Stimulated activated CD4-positive, alpha-beta T cell treated with anti-CD3 and anti-CD28 coated beads, Interleukin-1b, Interleukin-23, amount 100 ng/mL, for 1 hour (primary cell): ENCODE measurements around the gene GOSR1.
"Not testable (repeated sequence)": the region's sequence is repeated elsewhere in the genome, so short reads cannot be mapped to it uniquely, and the experiment has no call there.

ENCODE experiments used
- DNase-seq, 2 donors: peaks; one replicate each; pipeline ENCODE4 v3.0.0-alpha.2; 2020; ENCODE audit warnings: low read depth in 2 of 2

Gene GOSR1

DNA sequence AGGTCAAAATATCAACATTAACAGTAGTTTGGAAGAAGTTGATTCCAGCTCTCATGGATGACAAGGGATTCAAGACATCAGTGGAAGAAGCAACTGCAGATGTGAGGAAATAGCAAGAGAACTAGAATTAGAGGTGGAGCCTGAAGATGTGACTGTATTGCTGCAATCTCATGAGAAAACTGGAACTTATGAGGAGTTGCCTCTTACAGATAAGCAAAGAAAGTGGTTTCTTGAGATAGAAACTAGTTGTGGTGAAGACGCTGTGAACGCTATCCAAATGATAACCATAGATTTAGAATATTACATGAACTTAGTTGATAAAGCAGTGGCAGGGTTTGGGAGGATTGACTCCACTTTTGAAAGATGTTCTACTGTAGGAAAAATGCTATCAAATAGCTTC is 67.8 kb downstream of the GOSR1 start:
- no peak for DNase-seq

DNA sequence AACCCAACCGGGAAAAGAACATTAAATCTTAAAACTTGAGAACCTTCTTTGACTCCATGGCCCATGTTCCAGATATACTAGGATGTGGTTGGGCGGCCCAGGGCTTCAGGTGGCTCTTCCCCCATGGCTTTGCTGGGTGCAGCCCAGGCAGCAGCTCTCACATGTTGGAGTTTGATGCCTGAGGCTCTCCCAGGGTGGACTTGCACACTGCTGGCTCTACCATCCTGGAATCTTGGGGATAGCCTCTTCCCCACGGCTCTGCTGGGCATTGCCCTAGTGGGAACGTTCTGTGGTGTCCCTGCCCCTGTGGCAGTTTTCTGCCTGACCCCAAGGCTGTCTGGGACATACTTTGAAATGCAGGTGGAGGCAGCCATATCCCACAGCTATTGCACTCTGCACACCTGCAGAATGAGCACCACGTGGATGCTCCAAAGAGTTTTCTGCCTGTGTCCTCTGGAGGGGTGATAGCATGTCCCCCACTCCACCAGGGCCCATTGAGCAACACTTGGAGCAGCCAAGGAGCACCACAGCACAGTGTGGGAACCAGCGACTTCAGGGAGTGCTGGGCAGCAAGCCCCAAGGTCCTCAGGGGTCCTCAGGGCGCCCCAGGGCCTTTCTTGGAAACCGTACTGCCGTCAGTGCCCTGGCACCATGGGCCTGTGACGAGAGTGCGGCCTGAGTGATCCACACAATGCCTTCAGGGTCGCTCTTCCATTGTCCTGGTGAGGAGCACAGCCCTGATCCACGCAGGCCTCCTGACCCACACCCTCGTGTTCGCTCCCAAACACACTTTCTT is 70.8 kb downstream of the GOSR1 start:
- no peak for DNase-seq

DNA sequence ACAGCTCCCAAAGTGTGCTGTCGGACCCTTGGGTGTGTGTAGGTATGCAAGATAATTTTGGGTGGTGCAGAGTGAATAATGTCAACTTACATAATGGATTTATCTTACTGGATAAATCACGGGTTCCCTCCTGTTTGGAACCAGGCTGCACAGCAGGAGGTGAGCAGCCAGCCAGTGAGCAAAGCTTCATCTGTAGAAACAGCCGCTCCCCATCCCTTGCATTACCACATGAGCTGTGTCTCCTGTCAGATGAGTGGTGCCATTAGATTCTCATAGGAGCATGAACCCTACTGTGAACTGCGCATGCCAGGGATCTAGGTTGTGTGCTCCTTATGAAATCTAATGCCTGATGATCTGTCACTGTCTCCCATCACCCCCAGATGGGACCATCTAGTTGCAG is 72.0 kb downstream of the GOSR1 start:
- DNase-seq, result not testable (repeated sequence)

DNA sequence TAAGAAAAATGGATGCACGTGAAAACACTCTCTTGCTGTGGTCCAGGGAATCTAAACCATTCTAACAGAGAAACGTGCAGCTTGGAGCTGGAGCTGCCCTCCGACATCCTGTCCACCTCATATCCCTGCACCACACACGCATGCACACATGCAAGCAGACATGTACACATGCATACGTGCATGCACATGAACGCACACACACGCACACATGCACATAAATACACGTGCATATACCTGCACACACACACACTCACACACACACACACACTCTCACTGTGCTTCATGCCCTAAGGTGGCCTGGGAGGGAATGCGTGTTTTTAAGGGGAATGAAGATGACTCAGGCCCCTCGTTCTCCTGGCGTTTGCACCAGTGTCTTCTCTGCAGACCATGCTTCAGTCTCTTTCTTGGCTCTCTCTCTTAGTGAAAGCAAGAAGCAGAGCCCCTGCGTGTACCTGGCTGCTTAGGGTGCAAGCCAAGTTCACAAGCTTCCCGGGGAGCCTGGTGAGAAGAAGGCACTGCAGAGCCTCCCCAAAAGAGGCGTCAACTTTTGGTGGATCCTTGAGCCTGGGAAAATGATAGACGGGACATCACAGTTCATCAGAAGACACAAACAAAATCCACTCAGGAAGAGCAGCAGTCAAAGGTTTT is 72.8 kb downstream of the GOSR1 start:
- DNase-seq, result no peak

DNA sequence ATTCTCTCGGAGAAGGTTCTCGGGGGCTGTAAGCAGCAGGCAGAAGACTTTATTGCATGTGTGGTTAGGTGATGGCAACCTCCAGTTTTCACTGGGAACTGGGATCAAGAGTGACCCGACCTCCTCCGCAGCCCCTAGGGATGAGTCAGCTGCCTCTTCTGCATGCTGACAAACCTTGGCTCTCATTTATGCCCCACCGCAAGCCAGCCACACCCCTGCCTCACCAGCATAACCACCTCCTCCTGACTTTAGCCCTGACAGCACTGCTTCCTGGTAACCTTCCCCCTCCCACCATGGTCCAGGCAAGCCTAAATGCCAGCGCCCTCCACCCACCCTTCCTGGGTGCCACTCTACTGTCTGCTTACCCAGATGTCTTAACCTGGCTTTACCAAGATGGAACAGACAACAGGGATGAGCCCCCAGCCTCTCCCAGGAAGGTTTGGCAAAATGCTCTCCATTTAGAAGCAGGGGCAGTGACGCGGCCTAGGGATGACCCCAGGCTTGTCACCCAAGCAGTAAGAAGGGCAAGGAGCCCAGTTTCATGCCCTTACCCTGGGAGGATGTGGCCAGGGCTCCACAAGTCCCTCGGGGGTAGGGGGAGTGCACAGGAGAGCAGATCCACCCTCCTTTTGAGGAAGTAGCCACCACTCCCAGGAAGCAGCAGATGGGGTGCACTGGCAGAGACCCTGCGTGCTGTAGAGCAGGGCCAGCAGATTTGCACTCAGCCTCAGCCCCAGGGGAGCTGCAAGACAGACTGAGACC is 73.5 kb downstream of the GOSR1 start:
- DNase-seq, result no peak

DNA sequence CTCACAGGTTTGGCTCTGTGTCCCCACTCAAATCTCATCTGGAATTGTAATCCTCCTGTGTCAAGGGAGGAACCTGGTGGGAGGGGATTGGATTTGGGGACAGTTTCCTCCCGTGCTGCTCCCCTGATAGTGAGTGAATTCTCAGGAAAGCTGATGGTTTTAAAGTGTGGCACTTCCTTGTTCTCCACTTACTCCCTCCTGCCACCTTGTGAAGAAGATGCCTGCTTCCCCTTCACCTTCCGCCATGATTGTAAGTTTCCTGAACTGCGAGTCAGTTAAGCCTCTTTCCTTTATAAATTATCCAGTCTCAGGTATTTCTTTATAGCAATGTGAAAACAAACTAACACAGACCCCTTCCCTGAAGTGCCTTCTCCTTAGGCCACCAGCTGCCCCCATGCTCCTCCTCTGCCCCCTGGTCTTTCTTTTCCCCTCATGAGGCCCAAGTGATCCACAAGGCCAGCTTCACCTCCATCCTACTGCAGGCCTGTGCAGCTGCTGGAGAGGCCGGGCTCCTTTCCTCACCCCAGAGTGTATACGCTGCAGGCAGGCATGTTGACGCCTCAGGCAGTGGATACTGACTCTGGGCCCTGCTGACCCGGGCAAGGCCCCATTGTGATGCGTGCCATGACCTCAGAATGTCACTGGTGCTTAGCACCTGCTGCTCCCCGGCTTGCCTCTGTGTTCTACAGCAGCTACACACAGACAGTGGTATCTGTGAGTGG is 74.2 kb downstream of the GOSR1 start:
- not testable (repeated sequence) for DNase-seq

DNA sequence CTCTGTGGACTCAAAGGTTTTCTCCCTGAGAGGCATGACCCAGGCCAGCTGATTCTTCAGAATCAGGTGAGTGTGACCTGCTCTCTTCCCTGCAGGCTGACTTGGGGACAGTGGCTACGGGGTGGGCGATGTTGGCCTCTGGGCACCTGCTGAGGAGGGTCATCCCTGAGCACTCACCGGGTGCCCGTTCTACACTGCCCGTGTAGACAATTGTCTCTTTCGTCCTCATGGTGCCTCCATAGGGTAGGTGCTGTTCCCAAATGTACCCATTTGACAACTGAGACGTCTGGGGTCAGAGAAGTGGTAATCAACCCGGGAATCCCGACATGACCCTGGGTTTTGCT is 74.8 kb downstream of the GOSR1 start:
- no peak for DNase-seq

DNA sequence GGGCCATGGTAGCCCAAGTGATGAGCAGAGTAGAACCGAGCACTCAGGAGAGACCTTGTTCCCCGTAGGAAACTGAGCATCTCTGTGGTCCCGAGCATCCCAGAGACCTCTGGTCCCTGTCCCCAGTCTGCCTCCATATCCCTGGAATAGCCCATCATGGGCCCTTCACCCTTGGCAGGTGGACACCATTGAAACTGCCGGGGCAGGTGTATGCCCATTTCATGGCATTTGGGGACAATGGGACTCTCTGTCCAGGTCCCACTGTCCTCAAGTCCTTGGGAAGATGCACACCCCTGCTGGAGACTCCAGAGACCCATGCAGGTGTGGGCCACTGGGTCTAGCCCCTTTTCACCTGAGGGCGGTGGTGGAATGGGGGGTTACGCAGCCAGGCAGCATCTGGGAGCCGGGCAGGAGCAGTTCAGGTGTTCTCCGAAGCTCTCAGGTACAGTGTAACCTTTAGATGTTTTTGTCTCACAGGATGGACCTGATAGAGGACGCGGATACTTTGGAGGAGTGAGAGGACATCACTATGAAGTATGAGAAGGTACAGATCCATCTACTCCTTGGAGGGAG is 75.9 kb downstream of the GOSR1 start:
- DNase-seq, result no peak

DNA sequence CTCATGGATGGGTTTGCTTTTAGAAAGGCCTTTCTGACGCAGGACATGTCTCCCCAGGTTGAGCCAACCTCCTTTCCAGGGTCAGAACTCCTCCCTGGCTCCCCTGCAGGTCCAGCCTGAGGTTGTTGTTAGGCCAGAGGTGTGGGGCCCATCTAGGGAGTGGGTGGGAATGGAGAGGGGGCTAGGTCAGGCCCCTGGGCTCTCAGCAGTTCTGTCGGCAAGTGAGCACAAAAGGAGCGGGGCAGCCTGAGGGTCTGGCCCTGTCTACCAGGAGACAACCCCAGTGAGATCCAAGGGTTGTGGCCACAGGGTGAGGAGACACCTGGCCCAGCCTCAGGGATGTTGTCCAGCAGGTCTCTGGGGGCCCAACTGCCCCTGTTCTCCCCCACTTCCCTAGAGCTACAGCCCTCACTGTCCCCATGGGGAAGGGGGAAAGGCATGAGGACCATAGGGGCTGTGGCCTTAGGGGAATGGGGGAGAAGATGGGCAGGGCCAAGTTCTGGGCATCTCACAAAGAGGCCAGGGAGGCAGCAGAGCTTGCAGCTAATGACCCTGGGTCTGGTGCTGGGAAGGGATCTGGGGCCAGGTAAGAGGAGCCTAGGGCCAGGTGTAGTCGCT is 76.7 kb downstream of the GOSR1 start:
- not testable (repeated sequence) for DNase-seq

DNA sequence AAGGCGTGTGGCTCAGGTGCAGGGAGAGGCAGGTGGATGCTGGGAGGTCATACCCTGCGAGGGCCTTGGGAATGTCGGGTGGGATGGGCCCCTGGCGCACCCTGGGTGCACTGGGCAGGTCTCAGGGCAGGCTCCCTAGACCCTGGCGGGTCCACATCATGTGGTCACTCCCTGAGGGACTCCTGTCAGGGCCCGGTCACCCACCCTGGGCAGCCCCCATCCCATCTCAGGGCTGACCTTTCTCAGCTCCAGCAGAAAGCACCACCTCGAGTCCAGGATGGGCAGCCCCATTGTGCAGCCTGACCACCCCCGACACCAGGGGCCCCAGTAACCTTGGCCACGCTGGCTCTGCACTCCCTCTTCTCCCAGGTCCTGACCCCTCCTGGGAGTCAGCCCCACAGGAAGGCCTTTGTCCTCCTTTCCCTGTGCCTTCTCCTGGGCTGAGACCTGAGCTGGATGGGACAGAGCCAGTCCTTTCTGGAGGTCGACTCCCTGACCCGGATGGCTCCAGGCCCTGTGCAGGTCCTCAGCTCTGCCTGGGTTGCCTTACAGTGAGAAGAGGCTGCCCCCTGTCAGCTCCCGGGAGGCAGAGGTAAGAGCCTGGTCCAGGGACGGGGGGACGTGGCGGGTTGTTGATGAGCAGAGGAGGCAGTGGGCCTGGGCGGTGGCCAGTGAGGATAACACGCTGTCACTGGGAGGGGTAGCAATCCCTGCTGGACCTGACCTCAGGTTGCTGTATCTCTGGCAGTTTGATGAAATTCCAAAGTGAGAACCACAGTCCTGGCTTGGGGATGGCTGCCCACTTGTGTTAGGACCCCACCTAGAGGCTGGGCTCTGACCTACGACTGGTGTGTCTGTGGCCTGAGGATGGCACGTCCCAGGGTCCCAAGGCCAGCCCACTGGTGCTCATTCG is 77.9 kb downstream of the GOSR1 start:
- DNase-seq, result no peak

DNA sequence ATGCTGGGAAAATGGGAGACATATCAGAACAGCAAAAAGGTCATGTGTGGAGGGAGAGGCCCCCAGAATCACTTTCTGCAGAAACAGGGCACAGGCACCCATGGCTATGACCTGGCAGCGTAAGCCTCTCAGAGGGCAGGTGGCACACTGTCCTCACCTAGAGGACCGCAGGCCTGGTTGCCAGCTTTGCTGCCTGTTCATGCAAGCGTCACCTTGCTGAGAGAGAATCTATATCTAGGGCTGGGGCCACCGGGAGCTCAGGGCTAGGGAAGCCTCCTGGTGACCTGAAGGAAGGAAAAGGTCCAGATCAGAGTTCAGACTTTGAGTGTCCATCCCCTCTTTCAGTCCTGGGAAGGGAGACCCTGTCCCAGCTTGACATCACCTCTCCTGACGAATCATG is 78.7 kb downstream of the GOSR1 start:
- DNase-seq, result no peak

DNA sequence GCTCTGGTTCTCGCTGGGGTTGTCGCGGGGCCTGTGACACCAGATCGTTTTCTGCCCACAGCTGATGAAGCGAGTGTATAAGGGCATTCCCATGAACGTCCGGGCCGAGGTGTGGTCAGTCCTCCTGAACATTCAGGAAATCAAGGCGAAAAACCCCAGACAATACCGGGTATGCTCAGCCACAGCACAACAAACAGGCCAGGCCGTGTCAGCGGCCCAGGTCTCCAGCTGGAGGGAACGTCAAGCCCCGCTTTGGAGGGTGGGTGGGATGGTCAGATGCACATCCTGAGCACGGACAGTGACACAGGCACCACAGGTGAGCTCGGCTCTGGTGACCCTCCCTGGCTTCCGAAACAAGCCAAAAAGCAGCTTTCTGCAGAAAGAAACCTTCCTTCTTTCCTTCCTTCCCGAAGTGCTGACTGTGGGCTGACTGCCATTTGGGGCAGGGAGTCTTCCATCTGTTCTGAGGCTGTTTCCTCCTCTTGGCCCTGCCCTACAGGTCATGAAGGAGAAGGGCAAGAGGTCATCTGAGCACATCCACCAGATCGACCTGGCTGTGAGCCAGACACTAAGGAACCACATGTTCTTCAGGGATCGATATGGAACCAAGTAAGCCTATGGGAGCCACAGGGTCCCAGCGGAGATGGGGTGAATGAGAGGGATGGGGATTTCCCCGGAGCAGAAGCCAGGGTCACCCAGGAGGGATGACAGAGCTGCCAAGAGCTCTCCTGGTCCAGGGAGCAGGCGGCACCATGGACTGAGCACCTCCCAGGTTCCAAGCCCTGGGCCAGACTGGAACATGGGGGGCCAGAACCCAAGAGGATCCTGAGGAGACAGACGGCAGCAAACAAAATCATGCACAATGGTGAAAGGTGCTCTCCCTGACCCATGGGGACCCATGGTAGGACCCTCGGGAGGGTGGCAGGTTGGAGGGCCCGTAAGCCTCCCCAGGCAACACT is 79.4 kb downstream of the GOSR1 start:
- no peak for DNase-seq

DNA sequence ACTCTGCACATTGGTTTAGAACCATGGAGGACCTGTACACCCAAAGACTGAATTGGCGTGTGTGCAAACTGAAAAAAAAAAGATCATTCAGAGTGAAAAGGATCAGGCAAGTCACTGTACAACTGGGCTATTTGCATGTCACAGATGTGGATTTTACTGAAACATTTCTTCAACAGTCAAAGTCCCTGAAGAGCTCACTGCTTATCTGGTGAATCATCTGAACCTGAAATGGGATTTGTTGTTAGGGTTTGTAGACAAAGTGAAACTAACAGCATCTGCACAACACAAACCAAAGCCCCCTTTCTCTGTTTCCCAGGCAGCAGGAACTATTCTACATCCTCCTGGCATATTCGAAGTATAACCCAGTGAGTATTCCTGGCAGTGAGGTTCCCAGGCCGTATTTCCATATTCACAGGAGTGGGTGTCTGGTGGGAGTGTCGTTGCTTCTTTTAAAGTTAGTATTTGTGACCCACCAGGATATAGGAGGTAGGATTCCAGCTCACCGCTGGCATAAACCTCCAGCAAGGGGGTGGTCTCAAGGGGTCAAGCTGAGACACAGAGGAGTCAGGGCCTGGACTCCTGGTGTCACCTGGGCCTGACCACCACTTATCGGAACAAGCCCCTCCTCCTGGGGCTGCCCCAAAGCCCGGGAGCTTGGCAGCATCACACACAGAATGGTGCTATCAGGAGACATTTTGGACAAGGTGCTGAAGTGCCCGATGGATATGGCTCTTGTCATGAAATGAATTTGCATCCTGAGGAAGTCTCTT is 80.9 kb downstream of the GOSR1 start:
- no peak for DNase-seq

DNA sequence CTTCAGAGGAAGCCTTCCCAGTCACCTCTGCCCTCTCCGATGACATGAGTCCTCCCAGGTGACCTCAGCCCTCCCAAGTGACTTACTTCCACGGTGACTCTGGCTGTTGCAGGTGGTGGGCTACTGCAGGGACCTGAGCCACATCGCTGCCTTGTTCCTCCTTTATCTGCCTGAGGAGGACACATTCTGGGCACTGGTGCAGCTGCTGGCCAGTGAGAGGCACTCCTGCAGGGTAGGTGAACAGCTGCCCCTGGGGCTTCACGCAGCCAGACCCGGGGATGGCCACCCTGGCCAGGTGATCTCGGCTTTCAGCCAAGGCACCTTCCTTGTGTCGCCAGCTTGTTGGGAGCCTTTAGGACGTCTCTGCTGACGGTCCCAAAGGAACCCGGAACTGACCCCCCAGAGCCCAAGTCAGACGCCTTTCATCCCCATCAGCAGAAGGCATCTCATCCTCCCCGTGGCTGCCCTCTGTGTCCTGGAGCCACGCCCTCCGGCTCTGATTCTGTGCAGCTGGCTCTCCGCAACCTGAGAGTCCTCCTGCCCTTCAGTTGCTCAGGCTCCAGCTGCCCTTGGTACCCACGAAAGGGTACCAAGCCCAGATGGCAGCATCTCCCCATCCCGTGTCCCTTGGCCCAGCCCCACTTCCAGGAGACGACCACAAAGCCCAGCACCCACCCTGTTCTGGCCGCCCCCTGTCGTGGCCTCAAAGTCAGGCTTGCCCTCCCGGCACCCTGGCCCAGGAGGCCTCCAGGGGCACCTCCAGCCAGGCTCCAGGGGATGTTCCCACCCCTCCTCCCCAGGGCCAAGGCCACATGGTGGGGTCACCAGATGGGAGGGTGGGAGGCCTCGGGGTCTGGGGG is 81.7 kb downstream of the GOSR1 start:
- DNase-seq, result no peak

DNA sequence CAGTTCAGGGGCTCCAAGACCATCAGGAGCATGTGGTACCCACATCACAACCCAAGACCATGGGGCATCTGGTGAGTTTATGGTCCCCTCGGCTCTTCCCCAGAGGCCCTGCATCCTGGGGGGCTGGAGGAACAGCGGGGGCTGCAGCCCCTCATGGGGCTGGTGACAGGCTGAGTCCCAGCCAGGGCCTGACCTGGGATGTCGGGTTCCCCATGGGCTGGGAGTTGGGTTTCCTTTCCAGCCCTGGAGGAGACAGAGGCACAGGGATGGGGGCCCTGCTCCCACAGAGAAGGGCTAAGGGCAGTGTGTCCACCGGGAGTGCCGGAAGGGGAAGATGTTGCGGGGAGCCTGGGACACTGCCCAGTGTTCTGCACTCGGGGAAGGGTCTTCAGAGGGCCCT is 82.4 kb downstream of the GOSR1 start:
- no peak for DNase-seq

DNA sequence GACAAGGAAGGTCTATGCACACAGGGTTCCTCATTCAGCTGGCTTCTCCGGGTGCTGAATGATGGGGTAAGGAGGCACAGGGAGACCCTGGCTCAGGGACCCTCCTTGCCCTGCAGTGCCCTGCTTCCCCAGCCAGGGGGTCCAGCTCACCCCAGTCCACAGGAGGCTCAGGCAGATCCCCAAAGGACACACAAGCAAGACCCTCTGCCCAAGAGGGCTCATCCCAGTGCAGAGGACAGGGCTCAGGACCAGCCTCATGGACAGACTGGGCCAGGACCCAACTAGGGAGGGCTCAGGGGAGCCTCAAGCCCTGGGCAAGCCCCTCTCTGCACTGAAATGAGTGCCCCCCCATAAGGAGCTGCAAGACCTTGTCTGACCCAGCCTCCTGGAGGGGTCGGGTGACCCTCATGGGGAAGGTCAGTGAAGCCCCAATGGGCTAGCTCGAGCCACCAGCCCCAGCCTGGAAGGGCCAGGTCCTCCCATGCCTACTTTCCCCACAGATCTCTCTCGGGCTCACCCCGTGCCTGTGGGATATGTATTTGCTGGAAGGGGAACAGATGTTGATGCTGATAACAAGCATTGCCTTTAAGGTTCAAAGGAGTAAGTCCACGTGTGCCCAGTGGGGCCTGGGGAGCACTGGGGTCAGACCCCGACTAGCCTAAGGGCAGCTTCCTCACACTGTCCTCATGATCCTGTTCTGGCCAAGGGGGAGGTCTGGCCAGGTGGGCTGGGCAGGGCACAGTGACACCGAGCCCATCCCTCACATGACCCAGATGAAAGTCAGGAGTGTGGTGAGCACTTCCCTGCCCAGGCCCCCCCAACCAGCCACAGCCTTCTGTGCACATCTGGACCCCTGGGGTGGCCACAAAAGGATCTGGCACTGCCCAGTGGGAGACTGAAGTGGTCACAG is 83.2 kb downstream of the GOSR1 start:
- not testable (repeated sequence) for DNase-seq
